CD4-positive, alpha-beta memory T cell (primary cell): ENCODE measurements around the gene OR1M1. TPM values are rescaled to one million over a fixed set of nuclear protein-coding genes. Genes with fewer than 3 reads are reported as not detected.
"Not testable (repeated sequence)": the region's sequence is repeated elsewhere in the genome, so short reads cannot be mapped to it uniquely, and the experiment has no call there.

ENCODE experiments used
- CTCF ChIA-PET: fragments of 350-600 bp; sonication (Branson Sonifier 250); formaldehyde crosslinking; loops from one replicate; lab custom pipeline; 2021; ENCODE audit warnings: inconsistent platforms; ENCODE audit not compliant: partially characterized antibody; lab: Charles Lee
- POLR2A ChIA-PET: fragments of 350-600 bp; sonication (Branson Sonifier 250); formaldehyde crosslinking; loops from one replicate; lab custom pipeline; 2021; ENCODE audit not compliant: partially characterized antibody; lab: Charles Lee
- DNase-seq, 5 donors: peaks; one replicate each; pipeline versions ENCODE4 v3.0.0 to v3.0.0-alpha.2; 2020 to 2022; ENCODE audit warnings: mixed read lengths in 1 of 5
- H3K27ac ChIP-seq: one replicate; pipeline ENCODE4 v1.7.0; 2013; ENCODE audit warnings: low read depth, low read length
- H3K27me3 ChIP-seq: 2 replicates; pipeline ENCODE4 v1.7.0; 2013; ENCODE audit warnings: mild to moderate bottlenecking, low read length, moderate library complexity; ENCODE audit not compliant: insufficient read depth
- H3K36me3 ChIP-seq: 2 replicates; pipeline ENCODE4 v1.7.0; 2013; ENCODE audit warnings: mild to moderate bottlenecking, low read length, moderate library complexity; ENCODE audit not compliant: insufficient read depth
- H3K4me1 ChIP-seq: 2 replicates; pipeline ENCODE4 v1.7.0; 2013; ENCODE audit warnings: mild to moderate bottlenecking, low read length, moderate library complexity; ENCODE audit not compliant: insufficient read depth
- H3K4me3 ChIP-seq, 2 donors: one replicate each; pipeline ENCODE4 v1.7.0; 2013; ENCODE audit warnings: low read length in 2 of 2, mild to moderate bottlenecking in 1 of 2
- H3K9me3 ChIP-seq, 2 donors: one replicate each; pipeline ENCODE4 v1.7.0; 2013; ENCODE audit warnings: low read length in 2 of 2, control low read depth in 1 of 2; ENCODE audit not compliant: control insufficient read depth in 1 of 2
- H3K27ac Mint-ChIP-seq, 7 donors: one replicate each; pipeline ENCODE4 v1.8.0; 2020 to 2021; ENCODE audit warnings: mixed read lengths in 7 of 7, mild to moderate bottlenecking in 6 of 7, inconsistent platforms in 3 of 7, moderate library complexity in 3 of 7
- H3K27me3 Mint-ChIP-seq, 2 donors: one replicate each; pipeline ENCODE4 v1.8.0; 2020 to 2021; ENCODE audit warnings: mixed read lengths in 2 of 2
- H3K36me3 Mint-ChIP-seq, 2 donors: one replicate each; pipeline ENCODE4 v1.8.0; 2020 to 2021; ENCODE audit warnings: mixed read lengths in 2 of 2, inconsistent platforms in 1 of 2, mild to moderate bottlenecking in 1 of 2
- H3K4me1 Mint-ChIP-seq, 4 donors: one replicate each; pipeline ENCODE4 v1.8.0; 2020 to 2021; ENCODE audit warnings: mixed read lengths in 4 of 4, mild to moderate bottlenecking in 1 of 4
- H3K4me3 Mint-ChIP-seq, 8 donors: one replicate each; pipeline ENCODE4 v1.8.0; 2020 to 2021; ENCODE audit warnings: mixed read lengths in 8 of 8, mild to moderate bottlenecking in 7 of 8, moderate library complexity in 6 of 8, inconsistent platforms in 3 of 8
- H3K9me3 Mint-ChIP-seq, 8 donors: one replicate each; pipeline ENCODE4 v1.8.0; 2020 to 2021; ENCODE audit warnings: mixed read lengths in 8 of 8, mild to moderate bottlenecking in 5 of 8, inconsistent platforms in 3 of 8, moderate library complexity in 1 of 8
- intact Hi-C: fragments of 100-400 bp; cut with micrococcal nuclease; formaldehyde crosslinking; loops from one replicate; pipeline ENCODE4 v1.15.1; 2023
- polyA plus RNA-seq, 2 donors: library from polyadenylated mRNA; unstranded; fragments of 300-500 nt; fragmentation: Illumina TruSeq; gene quantifications; one replicate each; pipeline ENCODE4 v1.2.3, GENCODE V29; 2021
- total RNA-seq, 2 experiments: library from RNA; stranded (reverse); gene quantifications; one replicate each; pipeline ENCODE4 v1.2.3, GENCODE V29; 2021

Gene OR1M1
- total and polyA plus RNA-seq, 4 experiments from 2014 or later = not detected

- Histone ChIP-seq H3K9me3 (no peaks in the 10 kb centered on the region), H3K27me3 (no peaks in the 10 kb centered on the region), H3K4me3 (no peak overlapping the region), H3K4me1 (no peaks in the 10 kb centered on the region), H3K27ac (no peak overlapping the region), H3K36me3 (no peaks in the 10 kb centered on the region)
- no peak for DNase-seq
- no peak overlapping the region for H3K4me3 Mint-ChIP-seq
- CTCF ChIA-PET = no interaction called here
- no peak overlapping the region for H3K27ac Mint-ChIP-seq
- no peaks in the 10 kb centered on the region for H3K4me1 Mint-ChIP-seq
- H3K9me3 Mint-ChIP-seq = no peaks in the 10 kb centered on the region
- H3K27me3 Mint-ChIP-seq = peaks cover 13 to 17% of the 10 kb centered on the region in 2 donors
- intact Hi-C loops = no loop called here
- POLR2A ChIA-PET = no interaction called here
- H3K36me3 Mint-ChIP-seq = no peaks in the 10 kb centered on the region
These were observed 40.2 kb upstream of the OR1M1 start for GRCh38 chr19:9046694-9047093.

- Mint-ChIP-seq H3K27me3 (peaks cover 2 to 6% of the 10 kb centered on the region in 2 donors), H3K4me1 (peaks cover 0 to 3% (median 0%) of the 10 kb centered on the region in 4 donors), H3K9me3 (peaks cover 0 to 3% (median 0%) of the 10 kb centered on the region in 8 donors), H3K4me3 (no peak overlapping the region), H3K27ac (no peak overlapping the region), H3K36me3 (no peaks in the 10 kb centered on the region)
- H3K27me3 ChIP-seq = no peaks in the 10 kb centered on the region
- no peak for DNase-seq
- H3K4me1 ChIP-seq = no peaks in the 10 kb centered on the region
- no peak overlapping the region for H3K27ac ChIP-seq
- no peaks in the 10 kb centered on the region for H3K9me3 ChIP-seq
- intact Hi-C loops = no loop called here
- no peaks in the 10 kb centered on the region for H3K36me3 ChIP-seq
- POLR2A ChIA-PET = no interaction called here
- no peak overlapping the region for H3K4me3 ChIP-seq
- CTCF ChIA-PET = interaction anchor here (1.4 kb wide), 1 partner anchor 9 kb away, joined by 4 read pairs; no protein-coding TSS in a partner anchor
These were observed 34.0 kb upstream of the OR1M1 start for GRCh38 chr19:9052894-9053293.

DNA sequence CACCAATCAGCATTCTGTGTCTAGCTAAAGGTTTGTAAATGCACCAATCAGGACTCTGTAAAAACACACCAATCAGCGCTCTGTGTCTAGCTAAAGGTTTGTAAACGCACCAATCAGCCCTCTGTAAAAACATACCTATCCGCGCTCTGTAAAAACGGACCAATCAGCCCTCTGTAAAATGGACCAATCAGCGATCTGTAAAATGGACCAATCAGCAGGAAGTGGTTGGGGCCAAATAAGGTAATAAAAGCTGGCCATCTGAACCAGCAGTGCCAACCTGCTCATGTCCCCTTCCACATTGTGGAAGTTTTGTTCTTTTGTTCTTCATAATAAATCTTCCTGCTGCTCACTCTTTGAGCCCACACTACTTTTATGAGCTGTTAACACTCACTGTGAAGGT, 33.2 kb upstream of the OR1M1 start:
- H3K27ac Mint-ChIP-seq, H3K4me1 Mint-ChIP-seq, H3K4me3 Mint-ChIP-seq, H3K4me3 ChIP-seq, intact Hi-C loops, H3K4me1 ChIP-seq, POLR2A ChIA-PET, H3K27ac ChIP-seq, H3K9me3 ChIP-seq, H3K36me3 Mint-ChIP-seq, H3K27me3 ChIP-seq, H3K27me3 Mint-ChIP-seq, DNase-seq, H3K9me3 Mint-ChIP-seq, H3K36me3 ChIP-seq: not testable (repeated sequence)
- CTCF ChIA-PET = interaction anchor here (1.4 kb wide), 1 partner anchor 10 kb away, joined by 4 read pairs; no protein-coding TSS in a partner anchor

- H3K27ac Mint-ChIP-seq = no peak overlapping the region
- H3K9me3 Mint-ChIP-seq = peaks cover 0 to 4% (median 0%) of the 10 kb centered on the region in 8 donors
- H3K27me3 Mint-ChIP-seq = peaks cover 2 to 6% of the 10 kb centered on the region in 2 donors
- H3K36me3 Mint-ChIP-seq = no peaks in the 10 kb centered on the region
- intact Hi-C loops = no loop called here
- Histone ChIP-seq H3K27me3 (no peaks in the 10 kb centered on the region), H3K4me3 (no peak overlapping the region), H3K36me3 (no peaks in the 10 kb centered on the region), H3K27ac (no peak overlapping the region), H3K4me1 (no peaks in the 10 kb centered on the region), H3K9me3 (no peaks in the 10 kb centered on the region)
- H3K4me3 Mint-ChIP-seq = no peak overlapping the region
- ChIA-PET CTCF (interaction anchor here (1.4 kb wide), 1 partner anchor 10 kb away, joined by 4 read pairs; no protein-coding TSS in a partner anchor), POLR2A (no interaction called here)
- peaks cover 0 to 3% (median 0%) of the 10 kb centered on the region in 4 donors for H3K4me1 Mint-ChIP-seq
- DNase-seq = no peak
These were observed 32.7 kb upstream of the OR1M1 start for GRCh38 chr19:9054207-9054606.

- Histone ChIP-seq H3K27ac (no peak overlapping the region), H3K27me3 (no peaks in the 10 kb centered on the region), H3K4me1 (no peaks in the 10 kb centered on the region), H3K9me3 (no peaks in the 10 kb centered on the region), H3K4me3 (no peak overlapping the region), H3K36me3 (no peaks in the 10 kb centered on the region)
- H3K27me3 Mint-ChIP-seq = peaks cover 2 to 6% of the 10 kb centered on the region in 2 donors
- H3K4me1 Mint-ChIP-seq = peaks cover 0 to 3% (median 0%) of the 10 kb centered on the region in 4 donors
- H3K4me3 Mint-ChIP-seq = no peak overlapping the region
- CTCF ChIA-PET = no interaction called here
- H3K9me3 Mint-ChIP-seq = peaks cover 0 to 4% (median 0%) of the 10 kb centered on the region in 8 donors
- no peaks in the 10 kb centered on the region for H3K36me3 Mint-ChIP-seq
- DNase-seq = no peak
- POLR2A ChIA-PET = no interaction called here
- H3K27ac Mint-ChIP-seq = no peak overlapping the region
- intact Hi-C loops = no loop called here
These were observed 32.1 kb upstream of the OR1M1 start for GRCh38 chr19:9054765-9055164.

DNA sequence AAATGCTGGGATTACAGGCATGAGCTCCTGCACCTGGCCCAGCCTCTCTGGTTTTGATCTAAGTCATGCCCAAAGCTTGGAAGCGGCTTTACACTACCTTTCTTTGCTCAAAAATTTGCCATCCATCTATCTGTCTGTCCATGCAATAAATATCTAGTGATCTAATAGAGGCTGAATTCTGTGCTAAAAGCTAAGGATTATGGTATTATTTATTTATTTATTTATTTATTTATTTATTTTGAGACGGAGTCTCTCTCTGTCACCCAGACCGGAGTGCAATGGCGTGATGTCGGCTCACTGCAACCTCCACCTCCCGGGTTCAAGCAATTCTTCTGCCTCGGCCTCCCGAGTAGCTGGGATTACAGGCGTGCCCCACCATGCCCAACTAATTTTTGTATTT, 30.7 kb upstream of the OR1M1 start:
- POLR2A ChIA-PET, H3K4me1 Mint-ChIP-seq, H3K4me3 Mint-ChIP-seq, H3K4me3 ChIP-seq, CTCF ChIA-PET, H3K9me3 Mint-ChIP-seq, H3K9me3 ChIP-seq, H3K36me3 ChIP-seq, H3K4me1 ChIP-seq, H3K36me3 Mint-ChIP-seq, H3K27me3 Mint-ChIP-seq, H3K27ac ChIP-seq, intact Hi-C loops, H3K27me3 ChIP-seq, H3K27ac Mint-ChIP-seq, DNase-seq: not testable (repeated sequence)

DNA sequence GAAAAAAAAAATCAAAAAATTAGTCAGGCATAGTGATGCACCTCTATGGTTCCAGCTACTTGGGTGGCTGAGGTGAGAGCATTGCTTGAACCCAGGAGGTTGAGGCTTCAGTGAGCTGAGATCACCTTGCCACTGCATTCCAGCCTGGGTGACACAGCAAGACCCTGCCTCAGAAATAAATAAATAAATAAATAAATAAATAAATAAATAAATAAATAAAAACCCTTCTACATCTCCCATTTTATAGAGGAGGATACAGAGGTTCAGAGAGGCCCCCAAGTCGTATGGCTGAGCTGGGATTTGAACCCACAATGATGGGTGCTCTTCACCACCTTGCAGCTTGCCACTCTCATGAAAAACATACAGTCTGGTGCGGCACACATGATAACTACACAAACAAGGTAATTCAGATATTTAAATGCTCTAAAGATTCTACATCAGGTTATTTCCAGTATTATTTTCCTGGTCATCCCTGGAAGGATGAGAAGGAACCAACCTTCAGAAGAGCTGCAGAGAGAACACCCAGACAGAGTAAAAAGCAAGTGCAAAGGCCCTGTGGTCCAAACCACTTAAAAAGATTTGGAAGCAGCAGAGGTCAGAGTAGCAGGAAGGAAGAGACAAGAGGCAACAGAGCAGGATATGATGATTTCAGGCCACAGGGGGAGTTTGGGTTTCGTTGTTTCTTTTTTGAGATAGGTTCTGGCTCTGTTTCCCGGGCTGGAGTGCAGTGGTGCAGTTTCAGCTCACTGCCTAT, 29.2 kb upstream of the OR1M1 start:
- CTCF ChIA-PET = no interaction called here
- Histone ChIP-seq H3K4me3 (no peak overlapping the region), H3K9me3 (no peaks in the 10 kb centered on the region), H3K36me3 (no peaks in the 10 kb centered on the region), H3K4me1 (no peaks in the 10 kb centered on the region), H3K27me3 (no peaks in the 10 kb centered on the region), H3K27ac (no peak overlapping the region)
- no peaks in the 10 kb centered on the region for H3K36me3 Mint-ChIP-seq
- peaks cover 0 to 6% (median 0%) of the 10 kb centered on the region in 8 donors for H3K9me3 Mint-ChIP-seq
- H3K27ac Mint-ChIP-seq = no peak overlapping the region
- intact Hi-C loops = no loop called here
- H3K4me3 Mint-ChIP-seq = no peak overlapping the region
- H3K27me3 Mint-ChIP-seq = peaks cover 2 to 6% of the 10 kb centered on the region in 2 donors
- POLR2A ChIA-PET = no interaction called here
- DNase-seq = no peak
- peaks cover 0 to 3% (median 0%) of the 10 kb centered on the region in 4 donors for H3K4me1 Mint-ChIP-seq
